HG03108 (cell line): Measurements from ENCODE around the gene CDKN2C.
"Not testable (repeated sequence)": the region's sequence is repeated elsewhere in the genome, so short reads cannot be mapped to it uniquely, and the experiment has no call there.

Experiments
- ATAC-seq: cut with Tn5 transposase; IDR thresholded peaks from one replicate; pipeline ENCODE4 v1.9.1; 2021; ENCODE audit warnings: moderate library complexity; ENCODE audit not compliant: unreplicated experiment

The CDKN2C gene

GRCh38 chr1:50978144-50978851 is 8.3 kb downstream of the CDKN2C start:
- ATAC-seq, result peak; percentile 26

DNA sequence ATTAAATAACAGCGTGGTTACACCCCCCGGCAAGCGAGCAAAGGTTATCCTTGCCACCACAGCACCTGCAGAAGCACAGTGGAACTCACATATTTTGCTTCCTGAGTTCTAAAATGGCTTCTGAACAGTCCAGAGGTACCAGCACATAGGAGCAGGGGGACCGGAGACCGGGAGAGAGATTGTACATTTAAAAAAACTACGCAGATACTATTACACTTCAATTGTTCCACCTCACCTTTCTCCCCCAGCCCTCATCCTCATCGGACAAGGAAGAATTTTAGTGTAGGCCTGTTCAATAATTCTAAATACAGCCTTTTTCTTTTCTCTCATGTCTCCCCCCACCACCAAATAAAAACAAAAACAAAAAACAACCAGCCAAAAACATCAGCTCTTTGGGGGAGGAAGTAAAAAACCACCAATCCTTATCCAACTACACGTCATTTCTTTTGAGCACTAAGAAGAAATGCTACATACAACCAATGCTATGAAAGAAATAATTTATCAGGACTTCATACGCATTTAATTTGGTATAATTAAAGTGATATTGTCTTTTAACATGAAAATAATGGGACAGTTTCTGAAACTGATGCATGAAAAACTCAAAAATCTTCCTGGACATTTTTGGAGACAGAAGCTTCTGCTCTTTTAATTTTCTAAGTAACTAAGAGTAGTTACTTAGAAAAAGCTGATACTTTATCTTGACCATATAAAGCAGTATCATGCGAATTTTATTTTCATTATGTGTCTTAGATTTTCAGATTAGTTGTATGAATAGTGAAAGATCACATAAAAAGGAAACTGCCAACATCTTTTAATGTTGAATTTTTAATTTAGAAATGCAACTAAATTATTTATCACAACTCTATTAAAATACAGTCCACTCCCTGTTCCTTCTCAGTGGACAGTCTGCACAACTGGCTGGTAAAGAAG is 9.1 kb downstream of the CDKN2C start:
- ATAC-seq, result no peak

- ATAC-seq, result no peak
Measured at GRCh38 chr1:50979937-50980336, 9.9 kb downstream of the CDKN2C start.

DNA sequence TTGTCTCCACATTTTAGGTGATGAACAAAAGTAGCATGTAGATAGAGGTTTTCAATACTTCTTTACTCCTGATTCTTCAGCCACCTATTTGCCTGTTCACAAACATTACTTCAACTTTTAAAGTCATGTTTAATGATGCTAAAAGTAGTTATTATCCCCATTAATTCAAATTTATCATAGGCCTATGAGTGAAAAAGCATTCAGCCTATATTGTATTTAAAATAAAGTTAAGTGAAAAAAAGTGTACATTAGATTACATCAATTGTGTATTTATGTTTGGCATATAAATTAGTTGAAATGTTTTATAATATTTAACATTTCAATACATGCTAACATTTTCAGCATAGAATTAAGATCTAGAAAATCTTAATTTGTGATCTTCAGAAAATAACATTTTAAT is 10.5 kb downstream of the CDKN2C start:
- no peak for ATAC-seq

DNA sequence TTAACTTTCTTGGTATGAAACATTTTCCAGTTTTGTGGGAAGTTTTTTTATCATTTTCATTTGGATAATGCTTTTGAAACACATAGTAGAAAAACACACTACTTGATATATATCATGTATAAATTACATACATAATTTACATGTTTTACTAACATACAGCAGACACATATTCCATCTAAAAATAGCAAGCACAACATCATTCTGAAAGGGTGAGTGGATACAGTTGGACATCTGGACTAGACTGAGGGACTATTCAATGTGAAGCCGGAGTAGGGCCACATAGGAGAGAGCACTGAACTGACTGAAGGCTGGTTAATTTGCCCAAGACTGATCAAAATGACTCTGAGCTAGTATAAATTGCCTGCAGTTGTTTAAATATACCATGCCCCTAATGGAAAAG is 11.7 kb downstream of the CDKN2C start:
- ATAC-seq, result no peak

- no peak for ATAC-seq
Measured at GRCh38 chr1:50982611-50983010, 12.6 kb downstream of the CDKN2C start.

DNA sequence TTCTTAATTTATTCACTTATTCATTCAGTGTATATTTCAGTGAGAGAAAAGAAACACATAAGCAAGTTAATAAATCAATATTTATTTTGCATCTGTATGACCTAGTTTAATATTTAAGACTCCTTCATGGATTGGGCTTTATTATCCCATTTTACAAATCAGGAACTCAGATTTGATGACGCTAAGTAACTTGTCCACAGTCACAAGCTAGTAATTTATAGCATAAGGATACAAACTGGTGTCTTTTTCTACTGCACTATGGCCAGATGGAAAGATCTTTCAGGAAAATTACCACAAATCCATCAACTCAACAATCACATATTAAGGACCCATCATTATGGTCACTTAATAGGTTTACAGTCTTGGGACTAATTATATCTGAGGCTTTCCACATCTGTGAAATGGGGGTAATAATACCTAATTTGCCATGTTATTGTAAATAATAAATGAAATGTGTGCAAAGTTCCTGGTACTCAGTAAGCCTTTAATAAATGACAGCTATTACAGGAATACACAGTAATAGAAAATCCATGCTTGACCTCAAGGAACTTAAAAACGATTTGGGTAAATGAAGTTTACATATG is 13.3 kb downstream of the CDKN2C start:
- no peak for ATAC-seq

GRCh38 chr1:50985094-50985493 is 15.0 kb downstream of the CDKN2C start:
- ATAC-seq, result no peak

DNA sequence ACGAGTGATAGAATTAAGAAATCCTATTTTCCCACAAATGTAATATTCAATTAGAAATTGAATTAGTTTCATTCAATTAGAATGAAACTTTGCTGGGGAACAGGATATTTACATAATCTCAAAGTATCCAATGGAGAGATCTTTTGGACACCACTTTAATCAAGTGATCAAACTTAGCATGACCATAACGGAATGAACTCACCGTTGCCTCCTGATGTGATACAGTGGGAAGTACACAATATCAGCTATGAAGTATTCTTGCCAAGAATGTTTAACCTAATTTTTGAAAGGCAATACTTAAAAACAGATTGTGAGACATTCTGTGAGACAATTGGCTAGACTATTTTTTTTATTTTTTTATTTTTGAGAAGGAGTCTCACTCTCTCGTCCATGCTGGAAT is 16.6 kb downstream of the CDKN2C start:
- ATAC-seq, result no peak

DNA sequence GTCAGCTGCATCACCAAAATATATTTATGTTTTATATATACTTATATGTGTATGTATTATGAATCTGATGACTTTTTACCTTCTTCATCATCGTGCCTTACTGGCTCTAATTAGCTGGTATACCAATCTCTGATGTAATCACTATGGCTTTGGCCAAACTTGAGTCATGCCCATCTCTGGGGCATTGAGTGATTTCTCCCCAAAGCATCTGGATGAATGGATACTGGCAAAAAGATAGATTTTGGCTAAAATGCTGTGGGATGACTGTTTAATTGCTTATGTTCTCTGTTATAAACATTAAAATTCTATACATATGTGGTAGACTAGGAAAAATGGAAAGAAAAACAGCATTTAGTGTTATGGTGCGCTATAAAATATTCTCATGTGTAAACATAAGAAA is 19.6 kb downstream of the CDKN2C start:
- ATAC-seq, result no peak

- ATAC-seq, result no peak
Measured at GRCh38 chr1:50992532-50993318, 22.7 kb downstream of the CDKN2C start.

GRCh38 chr1:50993645-50994044 is 23.6 kb downstream of the CDKN2C start:
- no peak for ATAC-seq

GRCh38 chr1:50994997-50995396 is 25.0 kb downstream of the CDKN2C start:
- no peak for ATAC-seq

DNA sequence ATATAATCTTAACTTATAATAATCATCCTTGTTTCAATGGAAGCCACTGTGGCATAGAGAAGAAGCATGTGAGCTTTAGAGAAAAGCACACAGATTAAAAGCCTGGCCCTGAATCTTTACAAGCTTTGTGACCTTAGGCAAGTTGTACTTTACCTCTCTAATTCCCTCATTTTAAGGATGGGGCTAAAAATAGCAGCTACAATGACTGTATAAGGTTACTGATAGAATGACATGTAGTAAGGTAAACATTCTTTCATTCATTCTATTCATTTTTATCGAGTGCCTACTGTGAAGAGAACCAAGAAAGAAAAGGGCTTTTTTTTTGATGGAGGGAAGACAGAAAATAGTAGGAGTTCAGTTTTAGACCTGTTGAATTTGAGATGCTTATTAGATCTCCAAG is 25.6 kb downstream of the CDKN2C start:
- no peak for ATAC-seq

DNA sequence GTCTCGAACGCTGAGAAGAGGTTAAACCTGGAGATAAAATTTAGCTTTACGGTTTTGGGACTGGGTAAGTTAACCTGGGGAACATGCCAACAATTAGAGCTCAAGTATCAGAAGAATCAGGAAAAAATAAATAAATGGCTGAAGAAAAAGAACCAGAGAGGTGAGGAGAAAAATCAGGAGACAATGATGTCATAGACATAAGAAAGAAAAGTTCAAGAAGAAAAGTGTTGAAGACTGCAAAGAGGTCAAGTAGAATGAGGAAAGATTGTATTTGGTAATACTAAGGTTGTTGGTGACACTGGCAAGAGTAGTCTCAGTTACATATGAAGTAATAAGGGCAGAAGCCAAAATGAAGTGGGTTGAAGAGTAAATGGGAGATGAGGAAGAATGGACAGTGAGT is 26.0 kb downstream of the CDKN2C start:
- ATAC-seq, result no peak

DNA sequence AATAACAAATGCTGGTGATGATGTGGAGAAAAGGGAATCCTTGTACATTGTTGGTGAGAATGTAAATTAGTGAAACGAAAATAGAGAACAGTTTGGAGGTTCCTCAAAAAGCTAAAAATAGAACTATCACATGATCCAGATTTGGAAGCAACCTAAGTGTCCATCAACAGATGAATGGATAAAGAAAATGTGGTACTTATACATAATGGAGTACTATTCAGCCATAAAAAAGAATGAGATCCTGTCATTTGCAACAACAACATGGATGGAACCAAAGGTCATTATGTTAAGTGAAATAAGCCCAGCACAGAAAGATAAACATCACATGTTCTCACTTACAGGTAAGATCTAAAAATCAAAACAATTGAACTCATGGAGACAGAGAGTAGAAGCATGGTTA is 29.3 kb downstream of the CDKN2C start:
- not testable (repeated sequence) for ATAC-seq

DNA sequence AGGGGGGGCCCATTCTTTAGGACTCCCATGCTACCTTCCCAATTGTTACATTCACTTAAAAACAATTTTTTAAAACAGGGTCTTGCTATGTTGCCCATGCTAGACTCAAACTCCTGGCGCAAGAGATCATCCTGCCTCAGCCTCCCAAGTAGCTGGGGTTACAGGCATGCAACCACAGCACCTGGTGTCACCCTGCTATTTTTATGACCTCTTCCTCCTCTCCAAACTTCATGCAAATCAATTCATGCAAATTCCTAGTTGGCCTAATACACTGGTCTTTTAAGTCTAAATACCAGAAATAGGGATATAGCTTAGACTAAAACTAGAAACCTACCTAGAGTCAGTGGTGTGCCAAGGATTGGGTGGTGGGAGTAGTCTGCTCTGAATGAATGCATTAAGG is 30.1 kb downstream of the CDKN2C start:
- ATAC-seq, result no peak

DNA sequence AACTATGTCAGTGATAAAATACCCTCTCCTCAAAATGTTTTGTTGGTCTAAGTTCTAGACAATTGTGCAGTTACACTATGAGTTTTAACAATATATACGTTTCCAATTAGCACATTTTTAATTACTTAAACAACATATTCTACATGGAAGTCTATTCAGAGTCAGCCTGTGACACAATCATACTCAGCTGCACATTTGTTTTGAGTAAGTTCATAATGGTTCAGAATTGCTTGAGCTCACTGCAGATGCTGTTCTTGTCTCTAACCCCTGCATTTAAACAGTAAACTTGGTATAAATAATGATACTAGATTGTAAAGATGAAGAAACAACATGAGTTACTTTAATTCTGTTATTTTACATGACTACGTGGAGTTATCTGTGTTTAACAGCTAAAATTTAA is 30.6 kb downstream of the CDKN2C start:
- ATAC-seq, result no peak

DNA sequence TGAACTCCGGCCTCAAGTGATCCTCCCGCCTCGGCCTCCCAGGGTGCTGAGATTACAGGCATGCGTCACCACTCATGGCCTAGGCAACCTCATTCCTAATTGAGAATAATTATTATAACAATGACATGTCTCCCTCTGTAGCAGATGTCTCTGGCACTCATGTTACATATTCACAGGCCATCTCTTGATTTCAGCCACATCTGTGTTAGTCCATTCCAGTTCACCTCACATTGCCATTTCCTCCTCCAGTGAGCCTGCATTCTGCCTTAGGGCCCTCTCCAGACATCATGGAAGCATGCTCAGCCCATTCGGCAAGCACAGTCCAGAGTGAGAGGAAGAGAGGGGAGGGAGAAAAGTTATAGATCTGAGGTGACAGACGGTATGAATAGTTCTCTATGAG is 32.5 kb downstream of the CDKN2C start:
- no peak for ATAC-seq

DNA sequence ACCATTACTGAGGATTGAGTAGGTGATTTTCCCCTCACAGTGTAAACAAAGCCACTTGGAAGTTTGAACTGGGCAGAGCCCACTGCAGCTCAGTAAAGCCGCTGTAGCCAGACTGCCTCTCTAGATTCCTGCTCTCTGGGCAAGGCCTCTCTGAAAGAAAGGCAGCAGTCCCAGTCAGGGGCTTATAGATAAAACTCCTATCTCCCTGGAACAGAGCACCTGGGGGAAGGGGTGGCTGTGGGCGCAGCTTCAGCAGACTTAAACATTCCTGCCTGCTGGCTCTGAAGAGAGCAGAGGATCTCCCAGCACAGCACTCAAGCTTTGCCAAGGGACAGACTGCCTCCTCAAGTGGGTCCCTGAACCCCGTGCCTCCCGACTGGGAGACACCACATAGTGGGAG is 35.5 kb downstream of the CDKN2C start:
- ATAC-seq, result not testable (repeated sequence)

DNA sequence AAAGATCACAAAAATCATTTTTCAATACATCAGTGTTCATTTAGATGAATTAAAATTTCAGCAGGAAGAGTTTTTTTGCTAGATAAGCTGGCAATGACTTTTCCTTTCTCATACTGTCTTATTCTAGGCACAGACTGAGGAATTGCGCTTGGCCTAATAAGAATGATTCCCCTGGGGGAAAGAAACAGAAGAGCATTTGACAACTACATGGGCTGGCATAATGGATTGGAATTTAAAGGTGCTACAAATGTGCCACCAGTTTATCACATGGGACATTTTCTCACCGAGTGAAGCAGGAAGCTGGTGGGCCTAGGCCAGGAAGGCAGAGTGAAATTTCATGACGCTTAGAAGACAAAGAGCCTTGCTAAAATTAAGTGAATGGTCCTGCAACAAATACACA is 39.3 kb downstream of the CDKN2C start:
- no peak for ATAC-seq
